COLO668 (cell line): ENCODE data around the gene HSPBP1.

Experiments used
- DNase-seq: peaks from one replicate; lab custom pipeline; 2025; ENCODE audit not compliant: unreplicated experiment; lab: John Stamatoyannopoulos, UW

The HSPBP1 gene

GRCh38 chr19:55305491-55305890 lies 25.6 kb upstream of the HSPBP1 start:
- peak; percentile 42 for DNase-seq

DNA sequence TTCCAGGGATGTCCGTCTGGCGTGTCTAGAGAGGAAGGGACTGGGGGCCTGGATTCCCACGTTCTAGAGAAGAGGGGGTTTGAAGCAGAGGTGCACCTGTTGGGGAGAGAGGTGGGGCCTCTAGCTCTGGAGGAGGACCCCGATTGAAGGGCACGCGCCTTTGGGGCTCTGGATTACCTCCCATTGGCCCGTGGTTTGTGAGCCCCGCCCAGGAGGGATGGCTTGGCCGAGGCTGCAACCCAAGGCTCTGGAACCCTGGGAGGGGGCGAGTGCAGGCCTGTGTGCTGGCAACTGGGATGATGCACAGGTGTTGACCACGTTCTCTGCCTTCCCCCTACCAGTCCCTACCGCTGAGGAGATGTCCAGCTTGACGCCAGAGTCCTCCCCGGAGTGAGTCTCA lies 25.1 kb upstream of the HSPBP1 start:
- DNase-seq: no peak

GRCh38 chr19:55304279-55304978 lies 24.5 kb upstream of the HSPBP1 start:
- peak; percentile 61 for DNase-seq

DNA sequence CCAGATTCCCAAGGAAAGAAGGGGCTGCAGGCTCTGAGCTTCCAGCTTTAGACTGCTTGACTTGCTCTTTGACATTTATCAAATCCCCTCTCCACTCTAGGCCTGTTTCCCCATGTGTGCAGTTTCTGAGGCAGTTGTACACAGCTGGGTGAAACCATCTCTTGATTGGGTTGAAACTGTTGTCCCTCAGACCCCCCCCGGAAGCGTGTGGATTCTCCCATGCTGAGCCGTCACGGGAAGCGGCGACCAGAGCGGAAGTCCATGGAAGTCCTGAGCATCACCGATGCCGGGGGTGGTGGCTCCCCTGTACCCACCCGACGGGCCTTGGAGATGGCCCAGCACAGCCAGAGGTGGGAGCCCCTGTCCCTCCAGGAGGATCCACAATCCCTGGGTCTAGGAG lies 23.6 kb upstream of the HSPBP1 start:
- no peak for DNase-seq

DNA sequence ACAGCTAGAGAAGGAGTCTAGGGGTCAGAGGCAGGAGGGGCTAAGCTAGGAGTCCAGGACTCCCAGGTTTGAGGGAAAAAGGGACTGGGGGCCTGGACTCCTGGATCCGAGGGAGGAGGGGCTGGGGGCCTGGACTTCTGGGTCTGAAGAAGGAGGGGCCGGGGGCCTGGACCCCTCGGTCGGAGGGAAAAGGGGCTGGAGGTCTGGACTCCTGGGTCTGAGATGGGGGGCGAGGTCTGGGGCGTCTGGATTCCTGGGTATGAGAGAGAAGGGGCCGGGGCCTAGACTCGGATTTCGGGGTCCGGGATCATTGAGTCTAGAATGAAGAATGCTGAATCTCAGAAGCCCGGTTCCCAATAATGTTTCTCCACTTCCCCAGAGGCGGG lies 22.4 kb upstream of the HSPBP1 start:
- DNase-seq: no peak

GRCh38 chr19:55301459-55302317 lies 21.8 kb upstream of the HSPBP1 start:
- peak; percentile 81 for DNase-seq

GRCh38 chr19:55300886-55301458 lies 21.1 kb upstream of the HSPBP1 start:
- DNase-seq: no peak

GRCh38 chr19:55299991-55300390 lies 20.1 kb upstream of the HSPBP1 start:
- no peak for DNase-seq

- DNase-seq: no peak
Measured at GRCh38 chr19:55297267-55297666, 17.4 kb upstream of the HSPBP1 start.

GRCh38 chr19:55289117-55289796 lies 9.3 kb upstream of the HSPBP1 start:
- no peak for DNase-seq

GRCh38 chr19:55287361-55288079 lies 7.6 kb upstream of the HSPBP1 start:
- no peak for DNase-seq

DNA sequence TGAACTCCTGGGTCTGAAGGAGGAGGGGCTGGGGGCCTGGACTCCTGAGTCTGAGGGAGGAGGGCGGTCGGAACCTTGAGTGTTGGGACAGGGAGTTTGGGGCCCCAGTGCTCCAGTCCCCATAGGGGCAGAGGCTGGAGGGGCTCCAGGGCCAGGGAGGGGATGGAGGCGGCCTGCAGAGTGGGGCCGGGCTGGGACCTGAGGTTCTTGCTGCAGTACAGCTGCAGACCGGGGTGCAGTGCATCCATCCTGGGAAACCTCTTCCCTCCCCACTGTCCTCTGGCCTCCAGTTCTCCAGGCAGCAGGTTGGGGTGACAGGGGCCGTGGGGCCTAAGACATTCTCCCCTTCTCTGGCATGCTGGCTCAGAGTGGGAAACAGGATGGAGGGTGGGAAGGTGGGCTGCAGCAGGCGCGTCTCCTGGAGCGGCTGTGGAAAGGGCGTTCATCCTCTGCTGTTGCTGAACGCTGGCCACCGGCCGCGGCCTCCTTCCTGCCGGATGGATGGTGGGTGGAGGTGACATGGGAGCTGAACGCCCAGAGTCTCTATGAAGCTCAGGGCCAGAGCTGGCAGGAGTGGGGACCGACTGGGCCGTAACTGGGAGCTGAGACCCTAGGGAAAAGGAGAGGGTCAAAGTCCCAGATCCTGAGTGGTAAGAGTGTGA lies 5.5 kb upstream of the HSPBP1 start:
- DNase-seq: no peak

- no peak for DNase-seq
Measured at GRCh38 chr19:55284405-55285058, 4.6 kb upstream of the HSPBP1 start.

DNA sequence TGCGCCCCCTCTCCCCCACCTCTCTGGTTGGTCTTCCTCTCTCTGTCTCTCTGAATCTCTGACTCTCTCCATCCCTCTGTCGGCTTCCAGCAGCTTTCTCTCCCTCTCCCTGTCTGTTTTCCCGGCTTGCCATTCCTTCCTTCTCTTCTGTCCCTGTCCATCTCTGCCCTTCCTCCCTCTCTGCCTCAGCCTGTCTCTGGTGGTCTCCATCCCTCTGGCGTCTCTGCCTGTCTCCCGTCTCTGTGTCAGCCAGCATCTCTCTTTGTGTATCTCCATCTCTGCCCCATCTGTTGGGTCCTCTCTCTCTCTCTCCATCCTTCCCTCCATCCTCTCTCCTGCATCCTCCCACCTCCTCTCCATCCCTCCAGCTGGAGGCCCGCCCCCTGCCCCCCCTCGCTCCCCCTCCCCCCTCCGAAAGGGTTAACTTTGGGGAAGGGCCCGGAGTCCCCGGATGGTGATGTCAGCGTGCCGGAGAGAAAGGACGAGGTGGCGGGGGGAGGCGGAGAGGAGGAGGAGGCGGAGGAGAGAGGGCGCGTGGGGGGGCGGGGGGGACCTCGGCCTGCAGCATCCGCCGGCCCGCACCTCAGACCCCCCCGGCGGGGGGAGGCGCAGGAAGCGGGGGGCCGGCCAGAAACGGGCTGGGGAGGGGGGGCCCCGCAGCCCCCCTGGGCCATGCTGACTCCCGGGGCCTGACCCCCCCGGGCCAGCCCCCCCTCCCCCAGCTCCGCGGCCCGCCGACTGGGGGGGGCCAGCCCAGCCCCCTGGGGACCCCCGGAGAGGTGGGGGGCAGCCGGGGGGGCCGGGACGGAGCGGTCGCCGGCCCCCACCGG lies 3.9 kb upstream of the HSPBP1 start, which contains the start of gene BRSK1:
TSS of gene BRSK1 (plus strand) at position 450 of the 830 bp plus-strand sequence. CDS start 446 bp downstream, outside the sequence.
- peak; percentile 12 for DNase-seq

- no peak for DNase-seq
Measured at GRCh38 chr19:55279340-55279739, 570 bp downstream of the HSPBP1 start.

DNA sequence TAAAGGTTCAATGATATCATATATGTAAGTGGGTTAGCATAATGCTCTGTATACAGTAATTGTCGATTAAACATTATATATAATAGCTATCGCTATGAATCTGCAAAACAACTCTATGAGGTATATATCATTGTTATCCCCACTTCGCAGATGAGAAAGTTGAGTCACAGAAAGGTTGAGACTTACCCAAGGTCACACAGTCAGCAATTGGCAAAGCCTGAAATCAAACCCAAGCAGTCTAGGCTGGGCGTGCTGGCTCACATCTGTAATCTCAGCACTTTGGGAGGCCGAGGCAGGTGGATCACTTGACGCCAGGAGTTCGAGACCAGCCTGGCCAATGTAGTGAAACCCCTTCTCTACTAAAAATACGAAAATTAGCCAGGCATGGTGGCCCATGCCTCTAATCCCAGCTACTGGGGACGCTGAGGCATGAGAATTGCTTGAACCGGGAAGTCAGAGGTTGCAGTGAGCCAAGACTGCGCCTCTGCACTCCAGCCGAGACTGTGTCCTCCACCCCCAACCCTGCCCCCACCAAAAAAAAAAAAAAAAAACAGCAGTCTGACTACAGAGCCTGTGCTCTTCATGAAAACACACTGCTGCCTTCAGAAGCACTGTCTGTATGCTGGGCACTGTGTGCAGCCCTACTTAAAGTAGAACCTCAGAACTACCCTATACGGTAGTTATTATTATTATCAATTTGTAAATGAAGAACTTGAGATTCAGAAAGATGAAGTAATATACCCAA lies 1.3 kb downstream of the HSPBP1 start:
- no peak for DNase-seq

GRCh38 chr19:55277494-55277893 lies 2.4 kb downstream of the HSPBP1 start:
- no peak for DNase-seq
